C4-2B (cell line): ENCODE results near the gene IL5.

Experiments used
- CTCF ChIP-seq: fragments of 450-650 bp; conservative IDR thresholded peaks from 2 replicates; pipeline ENCODE4 v1.5.1; 2017; ENCODE audit warnings: mild to moderate bottlenecking
- ZFX ChIP-seq: fragments of 450-650 bp; IDR thresholded peaks from 2 replicates; pipeline ENCODE4 v1.6.1; 2017

- TF ChIP-seq CTCF (no peak; the same call in 1 of the 2 replicates), ZFX (no peak)
Observed at GRCh38 chr5:132543472-132544201, at the start of gene IL5.
